Activated CD8-positive, alpha-beta memory T cell treated with anti-CD3 and anti-CD28 coated beads for 1 hour (primary cell): Measurements from ENCODE around the gene APBA1.
"Not testable (repeated sequence)": the region's sequence is repeated elsewhere in the genome, so short reads cannot be mapped to it uniquely, and the experiment has no call there.

Source experiments
- DNase-seq, 2 donors: peaks; one replicate each; pipeline ENCODE4 v3.0.0-alpha.2; 2020; ENCODE audit warnings: low read depth in 1 of 2; ENCODE audit errors: extremely low read depth in 1 of 2

Gene APBA1

DNA sequence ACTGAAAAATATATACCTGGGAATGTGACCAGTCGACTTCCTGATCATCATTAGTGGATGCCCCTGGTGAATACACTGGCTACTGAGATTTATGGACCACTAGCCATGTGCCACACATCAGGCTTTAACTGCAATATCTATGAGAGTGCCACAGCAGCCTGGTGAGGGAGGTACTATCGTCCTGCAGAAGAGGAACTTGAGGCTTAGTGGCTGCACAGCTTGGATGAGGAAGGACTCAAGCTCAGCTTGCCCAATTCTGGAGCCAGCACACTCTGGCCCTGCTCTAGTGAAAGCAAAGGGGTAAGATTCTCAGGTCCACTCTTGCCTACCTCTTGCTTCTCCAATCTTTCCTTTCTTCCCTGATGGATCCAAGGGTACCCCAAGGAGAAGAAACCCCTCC lies 217.8 kb downstream of the APBA1 start:
- no peak for DNase-seq

DNA sequence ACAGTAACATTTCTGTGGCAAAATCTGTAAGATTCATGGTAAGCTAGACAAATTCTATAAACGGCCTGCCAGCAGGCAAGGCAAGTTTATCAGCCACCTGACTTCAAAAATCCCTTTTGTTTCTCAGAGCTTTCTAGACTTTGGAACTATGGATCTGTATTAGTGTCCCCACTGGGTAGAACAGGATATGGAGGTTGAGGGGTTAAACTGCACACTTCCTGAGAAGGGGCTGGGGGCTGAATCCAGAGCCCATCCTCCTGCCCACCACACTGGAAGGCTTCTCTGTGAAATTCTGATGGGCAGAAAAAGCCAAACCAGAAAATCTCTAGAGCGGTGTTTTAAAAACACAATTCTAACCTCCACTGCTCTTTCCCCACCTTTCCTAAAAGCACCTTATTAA lies 218.4 kb downstream of the APBA1 start:
- DNase-seq, result no peak

DNA sequence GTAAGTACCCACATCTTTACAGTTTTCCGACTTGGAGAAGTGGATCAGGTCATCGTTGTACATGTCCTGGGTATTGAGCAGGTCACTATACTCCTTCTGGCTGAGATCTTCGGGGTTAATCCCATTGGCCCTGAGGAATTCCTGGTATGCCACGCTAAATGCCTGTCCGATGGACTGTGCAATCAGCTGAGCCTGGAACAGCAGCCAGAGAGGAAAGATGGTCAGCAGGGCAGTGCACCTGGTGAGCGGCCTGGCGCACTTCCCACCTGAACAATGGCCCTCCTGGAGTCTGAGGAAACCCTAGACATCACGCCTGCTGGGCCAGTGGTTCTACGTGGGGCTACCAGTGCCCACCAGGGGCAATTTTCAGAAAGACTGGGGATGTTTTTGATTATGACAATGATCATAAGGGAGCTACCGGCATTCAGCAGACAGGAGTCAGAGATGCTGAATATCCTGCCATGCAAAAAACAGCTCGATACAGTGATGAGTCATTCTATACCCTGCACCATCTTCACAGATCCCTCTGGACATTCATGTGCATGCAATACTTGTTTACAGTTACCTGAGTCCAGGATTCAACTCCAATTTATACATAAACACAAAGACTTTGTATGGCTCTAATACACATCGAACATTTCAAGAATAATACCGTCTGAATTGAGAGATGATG lies 219.9 kb downstream of the APBA1 start:
- no peak for DNase-seq

DNA sequence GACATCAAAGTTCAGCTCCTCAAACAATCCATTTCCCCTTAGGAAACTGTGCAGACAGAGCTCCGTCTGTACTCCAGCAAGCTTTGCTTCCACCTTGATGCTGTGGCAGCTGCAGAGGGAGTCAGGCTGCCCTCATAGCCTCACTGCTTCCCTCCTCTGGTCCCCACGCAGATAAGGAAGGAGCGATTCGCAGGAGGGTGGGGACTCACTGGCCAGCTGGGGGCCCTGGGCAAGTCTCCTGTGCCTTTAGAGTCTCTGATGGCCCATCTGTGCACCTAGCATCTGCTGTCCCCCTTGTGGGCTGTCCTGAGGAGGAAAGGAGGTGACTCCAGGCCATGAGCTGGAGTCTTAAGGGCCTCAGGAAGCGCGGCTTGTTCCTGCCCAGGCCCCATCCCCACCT lies 225.7 kb downstream of the APBA1 start:
- no peak for DNase-seq

DNA sequence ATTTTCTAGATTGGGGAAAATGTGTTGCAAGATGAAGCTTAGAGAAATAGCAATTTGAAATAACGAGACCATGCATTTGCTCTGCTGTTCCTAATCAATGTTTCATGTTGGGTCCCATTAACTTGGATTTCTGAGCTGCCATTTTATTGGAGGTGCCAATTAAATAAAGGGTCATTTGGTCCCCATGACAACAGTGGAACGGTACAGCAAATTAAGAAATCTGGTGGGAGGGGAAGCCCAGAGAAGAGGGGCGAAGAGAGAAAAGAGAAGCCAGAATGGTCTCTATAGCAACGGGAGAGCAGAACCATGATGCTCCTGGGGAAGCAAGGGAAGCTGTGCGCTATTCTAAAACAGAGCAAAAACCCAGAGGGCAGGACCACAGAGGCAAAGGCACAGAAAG lies 226.9 kb downstream of the APBA1 start:
- DNase-seq, result no peak

DNA sequence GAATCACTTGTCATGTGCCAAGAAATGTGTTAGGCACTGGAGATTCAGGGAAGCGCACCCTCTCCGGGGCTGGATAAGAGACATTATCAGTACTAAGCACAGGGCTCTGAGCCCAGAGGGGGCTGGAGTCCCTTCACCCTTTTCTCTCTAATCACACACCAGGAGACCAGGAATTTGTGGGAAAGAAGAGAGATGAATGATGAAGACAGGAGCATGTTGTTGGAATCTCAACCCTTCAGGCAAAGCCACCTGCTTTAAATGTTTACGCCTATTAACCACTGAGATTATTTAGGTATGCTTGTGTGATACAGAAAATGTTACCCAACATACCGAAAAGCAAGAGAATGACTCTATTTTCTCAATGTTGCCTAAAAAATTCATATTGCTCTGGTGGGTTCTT lies 227.4 kb downstream of the APBA1 start:
- DNase-seq, result no peak

DNA sequence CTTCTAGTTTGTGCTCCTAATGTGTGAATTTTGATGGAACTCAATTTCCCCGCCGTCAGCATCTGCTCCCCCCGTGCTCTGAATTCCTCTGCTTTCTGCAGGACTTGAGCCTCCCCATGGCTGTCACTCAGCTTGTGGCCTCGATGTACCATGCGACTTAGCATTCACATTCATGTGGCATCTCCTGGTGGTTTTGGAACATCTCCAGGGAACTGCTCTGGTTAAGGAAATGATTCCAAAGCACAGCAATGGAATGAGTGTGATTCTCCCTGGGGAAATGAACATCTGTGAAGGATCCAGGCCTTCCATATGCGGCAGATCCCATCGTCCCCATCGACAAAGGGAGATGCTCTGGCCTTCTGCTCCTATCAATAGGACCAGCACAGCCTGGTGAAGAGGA lies 228.2 kb downstream of the APBA1 start:
- no peak for DNase-seq

DNA sequence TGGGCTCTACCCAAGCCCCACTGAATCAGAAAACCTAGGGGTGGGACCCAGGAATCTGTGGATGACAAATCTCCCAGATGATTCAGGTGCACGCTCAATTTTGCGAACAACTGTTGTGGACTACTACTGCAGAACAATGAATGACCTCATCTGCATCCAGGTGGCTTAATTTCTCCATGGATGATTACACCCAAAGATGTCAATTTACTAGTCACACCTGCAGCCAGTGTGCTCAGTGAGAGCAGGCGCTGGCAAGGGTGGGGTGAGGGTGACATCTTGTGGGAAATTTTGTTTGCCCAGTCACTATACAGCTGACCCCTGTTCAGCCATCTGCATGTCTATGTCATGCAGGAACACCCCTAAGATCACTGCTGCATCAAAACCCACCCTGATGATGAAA lies 229.0 kb downstream of the APBA1 start:
- DNase-seq, result no peak

DNA sequence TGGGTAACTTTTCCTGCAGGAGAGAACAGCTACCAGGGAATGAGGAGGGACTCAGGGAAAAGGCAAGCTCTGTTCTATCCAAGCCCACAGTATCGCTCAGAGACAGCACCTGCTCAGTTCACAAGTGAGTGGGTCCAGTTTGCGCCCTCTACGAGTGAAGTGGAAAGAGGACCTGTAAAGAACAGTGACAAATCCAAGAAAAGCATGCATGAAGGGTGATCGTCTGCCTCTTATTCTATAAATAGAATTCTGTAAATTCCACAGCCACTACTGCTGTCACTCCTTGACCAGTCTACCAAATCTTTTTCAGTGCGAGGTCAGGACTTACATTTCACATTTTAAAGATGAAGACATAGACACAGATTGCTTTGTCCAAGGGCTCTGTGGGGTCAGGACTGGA lies 229.7 kb downstream of the APBA1 start:
- DNase-seq, result no peak

DNA sequence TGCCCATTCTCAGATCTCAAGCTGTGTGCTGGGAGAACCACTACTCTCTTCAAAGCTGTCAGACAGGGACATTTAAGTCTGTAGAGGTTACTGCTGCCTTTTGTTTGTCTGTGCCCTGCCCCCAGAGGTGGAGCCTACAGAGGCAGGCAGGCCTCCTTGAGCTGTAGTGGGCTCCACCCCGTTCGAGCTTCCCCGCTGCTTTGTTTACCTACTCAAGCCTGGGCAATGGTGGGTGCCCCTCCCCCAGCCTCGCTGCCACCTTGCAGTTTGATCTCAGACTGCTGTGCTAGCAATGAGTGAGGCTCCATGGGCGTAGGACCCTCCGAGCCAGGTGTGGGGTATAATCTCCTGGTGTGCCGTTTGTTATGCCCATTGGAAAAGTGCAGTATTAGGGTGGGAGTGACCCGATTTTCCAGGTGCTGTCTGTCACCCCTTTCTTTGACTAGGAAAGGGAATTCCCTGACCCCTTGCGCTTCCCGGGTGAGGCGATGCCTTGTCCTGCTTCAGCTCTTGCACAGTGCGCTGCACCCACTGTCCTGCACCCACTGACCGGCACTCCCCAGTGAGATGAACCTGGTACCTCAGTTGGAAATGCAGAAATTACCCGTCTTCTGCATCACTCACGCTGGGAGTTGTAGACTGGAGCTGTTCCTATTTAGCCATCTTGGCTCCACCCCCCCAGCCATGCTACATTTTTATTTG lies 231.8 kb downstream of the APBA1 start:
- DNase-seq, result not testable (repeated sequence)

DNA sequence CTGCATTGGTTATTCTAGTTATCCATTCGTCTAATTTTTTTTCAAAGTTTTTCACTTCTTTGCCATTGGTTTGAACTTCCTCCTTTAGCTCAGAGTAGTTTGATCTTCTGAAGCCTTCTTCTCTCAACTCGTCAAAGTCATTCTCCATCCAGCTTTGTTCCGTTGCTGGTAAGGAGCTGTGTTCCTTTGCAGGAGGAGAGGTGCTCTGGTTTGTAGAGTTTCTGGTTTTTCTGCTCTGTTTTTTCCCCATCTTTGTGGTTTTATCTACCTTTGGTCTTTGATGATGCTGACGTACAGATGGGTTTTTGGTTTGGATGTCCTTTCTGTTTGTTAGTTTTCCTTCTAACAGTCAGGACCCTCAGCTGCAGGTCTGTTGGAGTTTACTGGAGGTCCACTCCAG lies 232.5 kb downstream of the APBA1 start:
- DNase-seq, result not testable (repeated sequence)

DNA sequence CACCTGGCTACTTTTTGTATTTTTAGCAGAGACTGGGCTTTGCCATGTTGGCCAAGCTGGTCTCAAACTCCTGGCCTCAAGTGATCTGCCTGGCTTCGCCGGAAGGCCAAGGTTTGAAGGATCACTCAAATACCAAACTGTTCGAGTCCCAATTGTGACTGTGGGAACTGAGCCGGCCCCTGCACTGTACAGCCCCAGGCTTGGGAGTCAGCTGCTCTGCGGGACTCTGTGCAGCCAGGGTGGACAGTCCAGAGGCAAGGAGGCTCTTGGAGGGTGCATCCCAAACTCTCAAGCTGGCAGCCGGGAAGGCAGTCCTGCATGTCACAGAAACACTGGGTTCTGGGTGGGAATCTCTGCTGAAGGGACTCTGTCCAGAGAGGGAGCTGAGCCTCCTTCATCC lies 238.2 kb downstream of the APBA1 start:
- no peak for DNase-seq

DNA sequence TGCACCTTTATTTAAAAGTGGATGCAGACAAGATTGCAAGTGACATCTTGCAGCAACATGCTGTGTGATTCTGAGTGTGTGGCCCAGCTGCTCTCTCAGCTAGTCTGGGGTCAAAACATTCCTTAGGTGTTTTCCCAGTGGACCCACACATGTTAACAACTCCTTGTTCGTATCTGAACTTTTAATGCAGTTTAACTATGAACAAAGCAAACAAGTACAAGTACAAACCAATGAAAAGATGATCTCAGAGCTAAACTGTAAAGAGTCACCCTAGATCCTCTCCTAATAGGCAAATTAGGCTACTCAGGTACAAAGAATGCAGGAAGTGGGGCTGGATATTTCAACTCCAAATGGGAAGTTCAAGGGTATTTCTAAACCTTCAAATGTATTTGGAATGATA lies 238.8 kb downstream of the APBA1 start:
- DNase-seq, result no peak

DNA sequence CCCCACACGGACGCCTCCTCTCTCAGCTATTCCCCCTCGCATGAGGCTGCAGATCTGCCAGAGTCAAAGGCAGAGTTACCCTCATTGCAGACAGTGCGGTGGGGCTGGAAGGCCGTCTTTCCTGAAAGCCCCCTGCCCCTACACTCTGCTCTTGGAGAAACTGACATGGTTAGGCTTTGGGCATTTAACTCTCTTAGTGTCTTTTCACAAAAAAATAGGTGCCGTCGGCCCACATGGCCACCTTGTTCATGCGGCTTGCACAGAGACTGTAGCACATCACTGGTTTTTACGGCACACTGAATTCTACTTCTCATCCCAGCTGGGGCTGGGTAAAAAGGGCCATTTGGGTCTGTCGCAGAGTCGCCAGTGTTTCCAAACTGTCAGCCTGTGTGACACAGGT lies 239.5 kb downstream of the APBA1 start:
- no peak for DNase-seq

DNA sequence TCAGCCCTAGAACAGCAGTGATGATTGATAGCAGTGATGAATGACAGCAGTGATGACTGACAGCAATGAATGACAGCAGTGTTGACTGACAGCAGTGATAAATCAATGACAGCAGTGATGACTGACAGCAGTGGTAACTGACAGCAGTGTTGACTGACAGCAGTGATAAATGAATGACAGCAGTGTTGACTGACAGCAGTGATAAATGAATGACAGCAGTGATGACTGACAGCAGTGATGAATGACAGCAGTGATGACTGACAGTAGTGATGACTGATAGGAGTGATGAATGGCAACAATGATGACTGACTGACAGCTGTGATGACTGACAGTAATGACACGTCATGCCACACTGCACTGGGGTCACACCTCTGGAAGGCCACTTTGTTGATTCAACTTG lies 240.4 kb downstream of the APBA1 start:
- DNase-seq, result no peak

DNA sequence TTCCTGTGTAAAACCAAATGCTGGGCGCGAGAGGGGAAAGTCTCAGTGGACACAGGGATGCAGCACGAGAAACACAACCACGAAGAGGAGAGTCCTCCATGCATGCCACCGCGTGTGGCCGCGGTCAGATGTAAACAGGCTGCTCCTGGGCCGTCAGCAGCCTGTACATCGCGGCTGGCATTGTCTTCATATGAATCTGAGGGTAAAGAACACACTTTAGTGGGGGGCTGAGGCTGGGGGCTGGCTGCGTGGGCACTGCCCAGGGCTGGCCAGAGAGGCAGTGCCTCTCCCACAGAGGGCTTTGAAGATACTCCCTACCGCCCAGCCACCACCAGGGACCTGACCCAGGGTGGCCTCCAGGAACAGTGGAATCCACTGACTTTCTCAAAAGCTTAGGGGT lies 241.0 kb downstream of the APBA1 start:
- DNase-seq, result no peak

DNA sequence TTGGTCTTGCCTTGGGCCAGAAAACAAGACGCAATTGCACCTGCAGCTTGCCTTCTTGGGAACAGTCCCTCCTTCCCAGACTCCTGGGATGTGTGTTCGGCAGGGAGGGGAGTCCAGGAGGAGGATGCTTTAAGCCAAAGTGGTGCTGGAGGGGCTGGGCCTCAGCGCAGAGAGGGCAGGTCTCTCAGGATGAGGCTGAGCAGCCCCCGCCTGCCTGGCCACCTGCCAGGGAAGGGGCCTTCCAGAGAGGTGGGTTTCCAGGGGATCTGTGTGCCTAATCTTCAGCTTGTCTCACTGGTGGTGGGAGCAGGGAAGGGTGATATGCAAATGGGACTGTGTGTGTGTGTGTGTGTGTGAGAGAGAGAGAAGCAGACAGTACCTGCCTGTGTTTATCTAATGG lies 242.0 kb downstream of the APBA1 start:
- no peak for DNase-seq

DNA sequence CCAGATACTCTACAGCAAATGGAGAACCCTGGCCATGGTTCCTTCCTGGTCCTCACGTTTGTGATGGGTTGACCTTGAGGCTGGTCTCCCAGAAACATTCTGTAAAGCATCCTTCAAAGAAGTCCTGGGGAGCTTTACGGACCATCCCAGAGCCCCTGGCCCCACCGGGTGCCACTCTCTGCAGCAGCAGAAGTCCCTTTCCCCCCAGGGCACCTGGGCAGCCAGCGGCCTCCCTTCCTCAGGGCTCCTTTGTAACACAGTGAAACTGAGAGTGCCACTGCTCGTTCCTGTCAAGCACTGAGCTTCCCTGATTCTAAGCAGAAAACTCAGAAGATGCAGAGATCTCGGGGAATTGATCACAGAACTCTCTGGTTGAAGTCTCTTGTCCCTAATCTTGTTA lies 242.9 kb downstream of the APBA1 start:
- DNase-seq, result no peak

DNA sequence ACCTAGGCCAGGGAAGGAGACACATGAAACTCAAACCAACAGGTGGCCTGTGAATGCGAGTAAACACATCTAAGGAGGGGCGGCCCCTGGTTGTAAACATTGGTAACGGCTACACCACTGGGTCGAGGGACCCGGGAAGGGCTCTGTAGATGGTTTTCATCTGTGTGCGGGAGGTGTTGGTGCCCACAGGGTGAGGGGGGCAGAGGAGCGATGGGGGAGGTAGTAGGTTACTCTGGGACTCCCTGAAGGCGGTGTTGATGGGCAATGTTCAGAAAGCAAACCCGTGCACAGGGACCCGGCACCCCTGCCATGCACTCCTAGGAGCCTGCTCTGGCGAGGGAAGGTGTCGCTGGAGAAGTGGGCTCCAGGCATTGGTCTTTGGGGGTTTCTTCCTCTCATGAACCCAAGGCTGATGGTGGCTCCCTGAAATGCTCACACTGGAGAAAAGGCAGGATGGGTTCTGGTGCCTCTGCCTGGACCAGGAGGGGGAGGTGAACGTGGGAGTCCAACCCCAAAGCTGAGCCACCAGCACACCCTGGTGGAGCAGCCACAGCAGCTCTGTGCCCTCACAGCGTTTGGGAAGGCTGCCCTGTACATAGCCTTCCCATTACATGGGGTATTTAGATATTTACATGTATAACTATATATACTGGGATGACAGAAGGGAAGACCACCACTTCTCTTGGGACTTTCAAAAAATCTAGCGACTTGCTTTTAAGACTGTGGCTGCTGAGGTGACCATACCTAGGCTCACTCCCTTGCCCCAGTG lies 244.0 kb downstream of the APBA1 start:
- no peak for DNase-seq

DNA sequence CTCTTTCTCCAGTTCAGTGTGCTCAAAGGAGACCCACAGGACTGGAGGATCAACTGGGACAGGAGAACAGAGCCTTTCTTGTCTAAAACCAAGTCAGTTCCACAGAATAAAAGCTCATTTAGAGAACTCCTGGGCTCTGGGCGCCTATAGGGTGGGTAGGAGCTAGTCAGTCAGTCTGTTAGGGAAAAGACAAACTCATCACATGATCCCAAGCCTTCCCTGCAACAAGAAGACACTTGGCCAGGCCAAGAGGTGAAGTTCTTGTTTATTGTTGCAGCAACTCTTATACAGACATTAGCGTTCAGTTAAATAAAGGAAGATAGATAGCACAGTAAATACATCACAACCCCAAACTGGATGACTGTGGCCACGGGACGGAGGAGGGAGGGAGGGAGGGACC lies 244.9 kb downstream of the APBA1 start:
- DNase-seq, result no peak

DNA sequence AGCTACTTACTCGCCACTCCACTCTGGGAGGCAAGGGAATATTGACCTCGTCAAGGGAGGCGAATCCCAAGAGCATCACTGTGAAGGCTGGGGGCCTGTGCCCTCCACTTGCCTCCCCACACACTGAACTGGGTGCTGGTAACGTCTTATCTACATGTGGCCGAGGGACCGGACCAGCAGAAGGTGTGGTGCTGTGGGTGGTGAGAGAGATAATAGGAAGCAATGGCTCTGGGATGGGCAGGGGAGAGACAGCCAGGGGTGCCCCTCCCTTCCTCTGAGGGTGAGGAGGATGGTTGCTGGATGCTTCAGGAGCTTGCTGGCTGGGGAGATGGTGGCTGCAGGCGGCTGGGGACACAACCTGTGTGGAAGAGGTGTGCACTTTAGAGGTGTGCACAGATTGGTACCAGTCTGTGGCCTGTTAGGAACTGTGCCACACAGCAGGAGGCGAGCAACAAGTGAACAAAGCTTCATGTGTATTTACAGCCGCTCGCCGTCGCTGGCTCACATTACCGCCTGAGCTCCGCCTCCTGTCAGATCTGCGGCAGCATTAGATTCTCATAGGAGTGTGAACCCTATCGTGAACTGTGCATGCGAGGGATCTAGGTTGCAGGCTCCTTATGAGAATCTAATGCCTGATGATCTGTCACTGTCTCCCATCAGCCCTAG lies 246.9 kb downstream of the APBA1 start:
- DNase-seq, result no peak
